ENCODE results near the gene MALT1.

The MALT1 gene

DNA sequence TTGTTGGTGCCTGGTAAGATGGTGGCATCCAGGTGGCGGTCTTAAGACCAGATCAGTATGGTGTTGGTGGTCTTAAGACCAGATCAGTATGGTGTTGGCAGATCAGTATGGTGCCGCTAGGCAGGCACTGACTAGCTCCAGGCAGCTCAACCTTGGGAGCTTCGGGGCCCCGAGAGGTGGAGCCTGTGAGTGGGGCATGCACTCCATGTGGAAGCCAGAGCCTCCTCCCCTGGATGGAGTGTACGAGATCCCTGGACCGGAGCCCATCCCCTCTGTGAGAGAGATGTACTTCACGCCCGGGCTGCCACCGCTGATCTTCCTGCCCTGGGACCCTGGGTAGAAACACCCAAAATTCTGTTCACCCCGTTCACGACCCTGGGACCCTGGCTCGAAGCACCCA, 19.0 kb downstream of the MALT1 start:
- Histone ChIP-seq H3K9ac (no peak overlapping the region), H3K27ac (no peak overlapping the region), H4K20me1 (peaks cover 0 to 91% (median 20%) of the 10 kb centered on the region in 11 experiments; a peak in 12 of 22 replicates), H3K4me3 (no peak overlapping the region), H3K9me3 (replicated peaks in 1 of 11) (peaks cover 0 to 29% (median 13%) of the 10 kb centered on the region in 11 experiments; a peak in 14 of 22 replicates), H3K27me3 (no peaks in the 10 kb centered on the region), H3K36me3 (peaks cover 70 to 94% (median 81%) of the 10 kb centered on the region in 11 experiments), H3K4me1 (peaks cover 0 to 9% (median 6%) of the 10 kb centered on the region in 10 experiments; a peak in 15 of 20 replicates), H3K4me2 (no peak overlapping the region)
- TF ChIP-seq Cebpa-rat (IDR thresholded peaks at IDR 0.05): no peak

DNA sequence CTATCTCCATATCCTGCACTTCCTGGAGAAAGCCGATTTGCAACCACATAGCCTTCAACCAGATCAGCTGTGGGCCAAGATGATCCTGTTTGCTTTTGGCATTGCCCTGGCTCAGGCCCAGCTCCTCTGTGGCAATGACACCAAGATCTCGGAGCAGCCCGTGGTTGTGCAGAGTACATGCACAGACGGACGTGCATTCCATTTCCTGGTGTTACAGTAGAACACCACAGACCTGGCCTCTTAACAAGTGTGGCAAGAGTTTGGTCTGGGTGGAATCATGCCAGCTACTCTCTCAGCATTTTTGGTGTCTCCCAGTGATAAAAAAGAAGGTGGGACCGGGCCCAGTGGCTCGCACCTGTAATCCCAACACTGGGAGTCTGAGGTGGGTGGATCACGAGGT, 20.0 kb downstream of the MALT1 start:
- Histone ChIP-seq H4K20me1 (peaks cover 0 to 91% (median 17%) of the 10 kb centered on the region in 11 experiments; a peak in 12 of 22 replicates), H3K9me3 (replicated peaks in 1 of 11) (peaks cover 0 to 29% (median 13%) of the 10 kb centered on the region in 11 experiments; a peak in 14 of 22 replicates), H3K27ac (no peak overlapping the region), H3K27me3 (no peaks in the 10 kb centered on the region), H3K9ac (no peak overlapping the region), H3K4me1 (peaks cover 0 to 9% (median 6%) of the 10 kb centered on the region in 10 experiments; a peak in 15 of 20 replicates), H3K4me2 (no peak overlapping the region), H3K36me3 (peaks cover 70 to 94% (median 80%) of the 10 kb centered on the region in 11 experiments), H3K4me3 (no peak overlapping the region)
- TF ChIP-seq Cebpa-rat (IDR thresholded peaks at IDR 0.05): no peak

DNA sequence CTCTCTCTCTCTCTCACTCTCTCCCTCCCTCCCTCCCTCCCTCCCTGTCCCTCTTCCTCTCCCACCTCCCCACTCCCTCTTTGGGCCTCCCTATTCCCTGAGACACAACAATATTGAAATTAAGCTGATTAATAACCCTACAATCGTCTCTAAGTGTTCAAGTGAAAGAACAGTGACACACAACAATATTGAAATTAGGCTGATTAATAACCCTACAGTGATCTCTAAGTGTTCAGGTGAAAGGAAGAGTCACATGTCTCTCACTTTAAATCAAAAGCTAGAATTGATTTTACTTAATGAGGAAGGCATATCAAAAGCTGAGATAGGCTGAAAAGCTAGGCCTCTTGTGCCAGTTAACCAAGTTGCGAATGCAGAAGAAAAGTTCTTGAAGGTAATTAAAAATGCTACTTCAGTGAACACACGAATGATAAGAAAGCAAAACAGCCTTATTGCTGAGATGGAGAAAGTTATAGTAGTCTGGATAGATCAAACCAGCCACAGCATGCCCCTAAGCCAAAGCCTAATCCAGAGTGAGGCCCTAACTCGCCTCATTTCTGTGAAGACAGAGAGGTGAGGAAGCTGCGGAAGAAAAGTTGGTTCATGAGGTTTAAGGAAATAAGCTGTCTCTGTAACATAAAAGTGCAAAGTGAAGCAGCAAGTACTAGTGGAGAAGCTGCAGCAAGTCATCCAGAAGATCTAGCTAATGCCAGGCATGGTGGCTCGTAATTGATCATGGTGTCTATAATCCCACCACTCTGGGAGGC, 21.3 kb downstream of the MALT1 start:
- H3K36me3 ChIP-seq: peaks cover 70 to 94% (median 80%) of the 10 kb centered on the region in 11 experiments

DNA sequence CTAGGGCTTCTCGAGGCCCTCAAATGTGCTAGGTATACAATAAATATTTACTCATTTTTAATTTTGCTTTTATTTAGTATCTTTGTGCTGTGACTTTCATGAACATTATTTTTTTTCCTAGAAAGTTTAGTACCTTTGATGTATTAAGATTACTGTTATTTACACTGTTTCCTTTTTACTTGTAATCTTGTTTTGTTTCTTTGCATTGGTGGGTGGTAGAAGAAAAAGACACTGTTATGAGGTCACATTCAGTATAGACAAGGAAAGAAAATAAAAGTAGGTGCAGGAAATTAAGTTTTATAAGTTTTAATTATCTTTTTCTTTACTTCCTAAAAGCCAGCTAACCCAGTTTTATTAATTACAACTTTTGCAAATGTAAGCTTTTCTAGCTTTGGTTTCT, 23.0 kb downstream of the MALT1 start:
- H3K9me3 ChIP-seq (replicated peaks in 1 of 11): peaks cover 0 to 17% (median 6%) of the 10 kb centered on the region in 11 experiments; a peak in 12 of 22 replicates
- H3K4me3 ChIP-seq: no peak overlapping the region
- H3K9ac ChIP-seq: no peak overlapping the region
- no peak overlapping the region for H3K27ac ChIP-seq
- H4K20me1 ChIP-seq: peaks cover 0 to 81% (median 17%) of the 10 kb centered on the region in 11 experiments; a peak in 12 of 22 replicates
- H3K4me2 ChIP-seq: no peak overlapping the region
- H3K4me1 ChIP-seq: no peaks in the 10 kb centered on the region
- peaks cover 70 to 94% (median 80%) of the 10 kb centered on the region in 11 experiments for H3K36me3 ChIP-seq
- H3K27me3 ChIP-seq: no peaks in the 10 kb centered on the region
- TF ChIP-seq Cebpa-rat (IDR thresholded peaks at IDR 0.05): no peak

More for the DNA sequence above, 21.3 kb downstream of the MALT1 start:
- H3K4me1 ChIP-seq: peaks cover 0 to 7% (median 6%) of the 10 kb centered on the region in 10 experiments; a peak in 15 of 20 replicates
- peaks cover 0 to 29% (median 13%) of the 10 kb centered on the region in 11 experiments; a peak in 14 of 22 replicates for H3K9me3 ChIP-seq (replicated peaks in 1 of 11)
- no peak overlapping the region for H3K4me3 ChIP-seq
- H3K27ac ChIP-seq: no peak overlapping the region
- no peak overlapping the region for H3K4me2 ChIP-seq
- no peak overlapping the region for H3K9ac ChIP-seq
- H4K20me1 ChIP-seq: peaks cover 0 to 78% (median 17%) of the 10 kb centered on the region in 11 experiments; a peak in 12 of 22 replicates
- no peaks in the 10 kb centered on the region for H3K27me3 ChIP-seq
- no peak for TF ChIP-seq Cebpa-rat (IDR thresholded peaks at IDR 0.05)

DNA sequence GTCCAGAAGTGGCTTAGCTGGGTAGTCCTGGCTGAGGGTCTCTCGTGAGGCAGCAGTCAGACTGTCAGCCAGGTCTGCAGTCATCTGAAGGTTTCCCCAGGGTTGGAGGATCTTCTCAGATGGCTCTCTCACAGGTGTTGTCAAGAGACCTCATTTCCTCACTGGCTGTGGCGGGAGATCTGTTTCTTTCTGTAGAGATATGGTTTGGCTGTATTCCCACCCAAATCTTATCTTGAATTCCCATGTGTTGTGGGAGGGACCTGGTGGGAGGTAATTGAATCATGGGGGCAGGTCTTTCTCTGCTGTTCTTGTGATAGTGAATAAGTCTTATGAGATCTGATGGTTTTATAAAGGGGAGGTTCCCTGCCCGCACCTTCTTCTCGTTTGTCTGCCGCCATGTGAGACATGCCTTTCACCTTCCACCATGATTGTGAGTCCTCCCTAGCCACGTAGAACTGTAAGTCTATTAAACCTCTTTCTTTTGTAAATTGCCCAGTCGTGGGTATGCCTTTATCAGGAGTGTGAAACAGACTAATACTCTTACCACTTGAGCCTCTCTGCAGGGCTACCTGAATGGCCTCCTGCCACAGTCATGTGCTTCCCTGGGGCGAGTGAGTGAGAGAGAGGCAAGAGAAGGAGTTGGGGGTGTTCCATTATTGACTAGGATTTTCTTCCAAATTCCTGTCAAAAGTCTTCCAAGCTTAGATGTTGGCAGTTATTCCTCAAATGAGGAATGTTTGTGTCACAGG, 23.6 kb downstream of the MALT1 start:
- Histone ChIP-seq H3K4me3 (no peak overlapping the region), H3K27me3 (no peaks in the 10 kb centered on the region), H3K9me3 (replicated peaks in 1 of 11) (peaks cover 0 to 12% (median 5%) of the 10 kb centered on the region in 11 experiments; a peak in 8 of 22 replicates), H3K4me1 (no peaks in the 10 kb centered on the region), H3K36me3 (peaks cover 70 to 94% (median 79%) of the 10 kb centered on the region in 11 experiments), H3K27ac (no peak overlapping the region), H3K4me2 (no peak overlapping the region), H4K20me1 (peaks cover 0 to 81% (median 21%) of the 10 kb centered on the region in 11 experiments; a peak in 13 of 22 replicates), H3K9ac (no peak overlapping the region)
- TF ChIP-seq Cebpa-rat (IDR thresholded peaks at IDR 0.05): no peak

DNA sequence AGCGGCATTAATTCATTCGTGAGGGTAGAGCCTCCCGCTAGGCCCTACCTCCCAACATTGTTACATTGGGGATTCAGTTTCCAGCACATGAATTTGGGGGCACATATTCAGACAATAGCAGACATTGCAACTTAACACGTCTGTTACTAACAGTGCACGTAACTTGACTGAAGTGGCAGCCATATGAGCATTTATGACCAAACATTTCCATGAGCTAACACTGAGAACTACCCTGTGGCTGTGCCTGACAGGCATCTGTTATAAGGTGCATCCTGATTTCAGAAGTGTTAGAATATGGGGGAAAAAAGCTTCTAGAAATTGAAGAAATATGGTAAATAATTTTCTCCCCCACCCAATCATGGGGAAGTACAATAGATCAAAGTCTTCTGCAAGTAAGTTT, 24.5 kb downstream of the MALT1 start:
- Histone ChIP-seq H3K9ac (no peak overlapping the region), H3K4me3 (no peak overlapping the region), H3K4me2 (no peak overlapping the region), H3K4me1 (no peaks in the 10 kb centered on the region), H4K20me1 (peaks cover 0 to 73% (median 16%) of the 10 kb centered on the region in 11 experiments; a peak in 13 of 22 replicates), H3K9me3 (replicated peaks in 1 of 11) (peaks cover 0 to 3% (median 0%) of the 10 kb centered on the region in 11 experiments; a peak in 1 of 22 replicates), H3K27ac (no peak overlapping the region), H3K27me3 (no peaks in the 10 kb centered on the region), H3K36me3 (peaks cover 70 to 94% (median 79%) of the 10 kb centered on the region in 11 experiments)
- no peak for TF ChIP-seq Cebpa-rat (IDR thresholded peaks at IDR 0.05)

DNA sequence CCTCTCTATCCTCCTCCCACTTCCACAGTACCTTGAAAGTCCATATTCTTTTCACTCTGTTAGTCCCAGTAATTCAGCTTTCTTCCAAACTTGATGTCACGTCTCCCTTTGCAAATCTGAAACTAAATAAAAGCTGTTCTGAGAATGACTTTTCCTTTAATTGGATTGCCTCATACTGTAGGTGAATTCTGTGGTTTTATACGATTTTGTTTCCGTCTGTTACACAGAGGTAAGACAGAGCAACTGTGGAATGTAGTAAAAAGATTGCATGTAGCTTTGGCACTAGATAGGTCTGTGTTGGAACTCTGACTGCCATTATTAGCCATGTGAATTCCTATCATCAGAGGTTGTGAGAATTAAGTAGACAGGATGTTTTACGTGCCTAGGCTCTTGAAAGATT, 25.9 kb downstream of the MALT1 start:
- no peak for TF ChIP-seq Cebpa-rat (IDR thresholded peaks at IDR 0.05)
- no peak overlapping the region for H3K9ac ChIP-seq

DNA sequence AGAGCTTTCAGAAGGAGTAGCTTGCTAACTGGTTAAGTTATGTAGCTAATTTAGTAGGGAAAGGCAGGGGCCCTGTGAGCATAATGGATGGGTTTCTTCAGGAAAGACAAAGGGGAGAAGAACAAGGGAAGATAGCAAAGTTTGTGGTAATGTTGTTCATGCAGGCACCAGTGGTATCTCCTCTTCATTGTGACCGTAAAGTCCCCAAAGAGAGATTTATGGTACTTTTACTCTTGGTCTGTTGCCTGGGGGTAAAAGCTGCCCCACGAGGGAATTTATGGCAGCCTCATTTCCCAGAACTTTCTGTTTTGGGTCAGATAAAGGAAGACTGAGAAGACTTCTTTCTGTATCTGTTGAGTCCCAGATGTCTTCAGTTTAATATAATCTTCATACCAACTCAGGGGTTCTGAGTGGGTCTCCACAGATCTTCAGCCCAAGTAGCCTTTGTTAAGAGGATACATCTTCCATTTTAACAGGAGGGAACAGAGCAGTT, 27.5 kb downstream of the MALT1 start:
- no peak overlapping the region for H3K4me3 ChIP-seq
- no peaks in the 10 kb centered on the region for H3K4me1 ChIP-seq
- TF ChIP-seq Cebpa-rat (IDR thresholded peaks at IDR 0.05): no peak
- H3K27me3 ChIP-seq: no peaks in the 10 kb centered on the region
- peaks cover 0 to 47% (median 10%) of the 10 kb centered on the region in 11 experiments; a peak in 7 of 22 replicates for H4K20me1 ChIP-seq
- H3K9ac ChIP-seq: no peak overlapping the region
- H3K36me3 ChIP-seq: peaks cover 89 to 100% (median 95%) of the 10 kb centered on the region in 11 experiments
- H3K4me2 ChIP-seq: no peak overlapping the region
- peaks cover 0 to 6% (median 0%) of the 10 kb centered on the region in 11 experiments; a peak in 2 of 22 replicates for H3K9me3 ChIP-seq (replicated peaks in 1 of 11)
- H3K27ac ChIP-seq: no peak overlapping the region

More for the DNA sequence above, 25.9 kb downstream of the MALT1 start:
- Histone ChIP-seq H3K27ac (no peak overlapping the region), H4K20me1 (peaks cover 0 to 60% (median 16%) of the 10 kb centered on the region in 11 experiments; a peak in 13 of 22 replicates), H3K27me3 (no peaks in the 10 kb centered on the region), H3K4me2 (no peak overlapping the region), H3K4me1 (no peaks in the 10 kb centered on the region), H3K36me3 (peaks cover 77 to 94% (median 86%) of the 10 kb centered on the region in 11 experiments), H3K9me3 (replicated peaks in 1 of 11) (peaks cover 0 to 6% (median 0%) of the 10 kb centered on the region in 11 experiments; a peak in 1 of 22 replicates), H3K4me3 (no peak overlapping the region)
